ENCODE measurements around the gene BHMT2.

DNA sequence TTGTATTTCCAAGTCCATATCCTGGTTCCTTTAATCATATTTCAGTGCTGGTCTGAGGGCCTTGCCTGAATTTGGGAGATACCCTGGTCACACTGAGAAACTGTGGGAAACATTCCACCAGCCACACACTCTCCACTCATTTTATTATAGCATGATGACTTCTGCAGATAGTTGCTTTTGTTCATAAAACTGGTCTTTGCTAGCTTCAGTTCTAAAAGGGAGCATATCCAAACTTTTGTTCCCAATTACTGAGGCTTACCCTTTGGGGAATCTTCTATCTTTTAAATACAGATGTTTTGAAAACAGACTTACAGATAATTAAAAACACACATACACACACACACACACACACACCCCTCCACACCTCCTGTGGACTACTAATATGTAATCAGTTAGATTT is 21.1 kb upstream of the BHMT2 start:
- TF ChIP-seq, protein P1, sequence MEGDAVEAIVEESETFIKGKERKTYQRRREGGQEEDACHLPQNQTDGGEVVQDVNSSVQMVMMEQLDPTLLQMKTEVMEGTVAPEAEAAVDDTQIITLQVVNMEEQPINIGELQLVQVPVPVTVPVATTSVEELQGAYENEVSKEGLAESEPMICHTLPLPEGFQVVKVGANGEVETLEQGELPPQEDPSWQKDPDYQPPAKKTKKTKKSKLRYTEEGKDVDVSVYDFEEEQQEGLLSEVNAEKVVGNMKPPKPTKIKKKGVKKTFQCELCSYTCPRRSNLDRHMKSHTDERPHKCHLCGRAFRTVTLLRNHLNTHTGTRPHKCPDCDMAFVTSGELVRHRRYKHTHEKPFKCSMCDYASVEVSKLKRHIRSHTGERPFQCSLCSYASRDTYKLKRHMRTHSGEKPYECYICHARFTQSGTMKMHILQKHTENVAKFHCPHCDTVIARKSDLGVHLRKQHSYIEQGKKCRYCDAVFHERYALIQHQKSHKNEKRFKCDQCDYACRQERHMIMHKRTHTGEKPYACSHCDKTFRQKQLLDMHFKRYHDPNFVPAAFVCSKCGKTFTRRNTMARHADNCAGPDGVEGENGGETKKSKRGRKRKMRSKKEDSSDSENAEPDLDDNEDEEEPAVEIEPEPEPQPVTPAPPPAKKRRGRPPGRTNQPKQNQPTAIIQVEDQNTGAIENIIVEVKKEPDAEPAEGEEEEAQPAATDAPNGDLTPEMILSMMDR (conservative IDR thresholded peaks at IDR 0.05; ENCODE audit: low read depth in 2 of 2) = no peak
- TF ChIP-seq EZH2phosphoT487 (IDR thresholded peaks at IDR 0.05; ENCODE audit: unreplicated experiment) (no peak), EZH2 (IDR thresholded peaks at IDR 0.05; ENCODE audit: low read depth, unreplicated experiment) (no peak), CREB1 (CRISPR knock-in tag; IDR thresholded peaks at IDR 0.05; ENCODE audit: low read depth) (no peak), POLR2AphosphoS5 (IDR thresholded peaks at IDR 0.05; ENCODE audit: low read depth) (no peak), ZNF331 (CRISPR knock-in tag; IDR thresholded peaks at IDR 0.05; ENCODE audit: low read depth) (no peak), JUNB (IDR thresholded peaks at IDR 0.05; ENCODE audit: unreplicated experiment) (no peak), NANOG (IDR thresholded peaks at IDR 0.05; ENCODE audit: borderline replicate concordance) (no peak)
- TF ChIP-seq, protein P2, sequence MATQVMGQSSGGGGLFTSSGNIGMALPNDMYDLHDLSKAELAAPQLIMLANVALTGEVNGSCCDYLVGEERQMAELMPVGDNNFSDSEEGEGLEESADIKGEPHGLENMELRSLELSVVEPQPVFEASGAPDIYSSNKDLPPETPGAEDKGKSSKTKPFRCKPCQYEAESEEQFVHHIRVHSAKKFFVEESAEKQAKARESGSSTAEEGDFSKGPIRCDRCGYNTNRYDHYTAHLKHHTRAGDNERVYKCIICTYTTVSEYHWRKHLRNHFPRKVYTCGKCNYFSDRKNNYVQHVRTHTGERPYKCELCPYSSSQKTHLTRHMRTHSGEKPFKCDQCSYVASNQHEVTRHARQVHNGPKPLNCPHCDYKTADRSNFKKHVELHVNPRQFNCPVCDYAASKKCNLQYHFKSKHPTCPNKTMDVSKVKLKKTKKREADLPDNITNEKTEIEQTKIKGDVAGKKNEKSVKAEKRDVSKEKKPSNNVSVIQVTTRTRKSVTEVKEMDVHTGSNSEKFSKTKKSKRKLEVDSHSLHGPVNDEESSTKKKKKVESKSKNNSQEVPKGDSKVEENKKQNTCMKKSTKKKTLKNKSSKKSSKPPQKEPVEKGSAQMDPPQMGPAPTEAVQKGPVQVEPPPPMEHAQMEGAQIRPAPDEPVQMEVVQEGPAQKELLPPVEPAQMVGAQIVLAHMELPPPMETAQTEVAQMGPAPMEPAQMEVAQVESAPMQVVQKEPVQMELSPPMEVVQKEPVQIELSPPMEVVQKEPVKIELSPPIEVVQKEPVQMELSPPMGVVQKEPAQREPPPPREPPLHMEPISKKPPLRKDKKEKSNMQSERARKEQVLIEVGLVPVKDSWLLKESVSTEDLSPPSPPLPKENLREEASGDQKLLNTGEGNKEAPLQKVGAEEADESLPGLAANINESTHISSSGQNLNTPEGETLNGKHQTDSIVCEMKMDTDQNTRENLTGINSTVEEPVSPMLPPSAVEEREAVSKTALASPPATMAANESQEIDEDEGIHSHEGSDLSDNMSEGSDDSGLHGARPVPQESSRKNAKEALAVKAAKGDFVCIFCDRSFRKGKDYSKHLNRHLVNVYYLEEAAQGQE (IDR thresholded peaks at IDR 0.05; ENCODE audit: unreplicated experiment) = no peak
- TF ChIP-seq, protein P3, sequence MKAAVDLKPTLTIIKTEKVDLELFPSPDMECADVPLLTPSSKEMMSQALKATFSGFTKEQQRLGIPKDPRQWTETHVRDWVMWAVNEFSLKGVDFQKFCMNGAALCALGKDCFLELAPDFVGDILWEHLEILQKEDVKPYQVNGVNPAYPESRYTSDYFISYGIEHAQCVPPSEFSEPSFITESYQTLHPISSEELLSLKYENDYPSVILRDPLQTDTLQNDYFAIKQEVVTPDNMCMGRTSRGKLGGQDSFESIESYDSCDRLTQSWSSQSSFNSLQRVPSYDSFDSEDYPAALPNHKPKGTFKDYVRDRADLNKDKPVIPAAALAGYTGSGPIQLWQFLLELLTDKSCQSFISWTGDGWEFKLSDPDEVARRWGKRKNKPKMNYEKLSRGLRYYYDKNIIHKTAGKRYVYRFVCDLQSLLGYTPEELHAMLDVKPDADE (IDR thresholded peaks at IDR 0.05) = no peak
